HepG2 (cell line): Measurements from ENCODE around the gene NSMF. TPM values are rescaled to one million over a fixed set of nuclear protein-coding genes. Genes with fewer than 3 reads are reported as not detected.

Experiments
- EED ChIP-seq: sonication (generic); formaldehyde crosslinking; IDR thresholded peaks from 2 replicates; pipeline ENCODE4 v1.5.0; 2020; ENCODE audit warnings: mild to moderate bottlenecking, missing genetic modification reagents
- NPAS2 ChIP-seq: sonication (generic); formaldehyde crosslinking; IDR thresholded peaks from 2 replicates; pipeline ENCODE4 v1.8.0; 2022; ENCODE audit warnings: mild to moderate bottlenecking, missing genetic modification reagents, borderline replicate concordance
- PHF21A ChIP-seq: sonication (generic); formaldehyde crosslinking; IDR thresholded peaks from 2 replicates; pipeline ENCODE4 v1.5.0; 2020; ENCODE audit warnings: mild to moderate bottlenecking, missing genetic modification reagents
- RARA ChIP-seq: IDR thresholded peaks from 2 replicates; pipeline ENCODE4 v1.6.1; 2016; ENCODE audit warnings: missing genetic modification reagents, missing compliant biosample characterization
- RBFOX2 ChIP-seq: fragments of 200-400 bp; formaldehyde crosslinking; IDR thresholded peaks from 2 replicates; pipeline ENCODE4 v1.6.1; 2017; ENCODE audit warnings: low read depth, mild to moderate bottlenecking, low read length
- SMAD1 ChIP-seq: sonication (generic); formaldehyde crosslinking; IDR thresholded peaks from 2 replicates; pipeline ENCODE4 v1.4.0; 2020; ENCODE audit warnings: missing genetic modification reagents, low read depth, mild to moderate bottlenecking, borderline replicate concordance
- ZNF567 ChIP-seq: sonication (generic); formaldehyde crosslinking; IDR thresholded peaks from 2 replicates; pipeline ENCODE4 v1.8.1; 2023; ENCODE audit warnings: mild to moderate bottlenecking, missing genetic modification reagents, borderline replicate concordance
- ZNF703 ChIP-seq: sonication (generic); formaldehyde crosslinking; IDR thresholded peaks from 2 replicates; pipeline ENCODE4 v1.5.1; 2020; ENCODE audit warnings: missing genetic modification reagents, mild to moderate bottlenecking, moderate library complexity, borderline replicate concordance
- polyA plus RNA-seq, 8 experiments: library from polyadenylated mRNA; depleted of rRNA in 3 of 8; stranded (reverse) in 7 of 8; unstranded in 1 of 8; fragments of >200 nt; fragmentation: Illumina TruSeq in 4 of 8; extraction: Trizol in 4 of 8; gene quantifications; 2 replicates each; pipeline versions ENCODE4 v1.2.1 to v1.2.3, GENCODE V29; 2011 to 2016; ENCODE audit warnings: low read depth in 4 of 8, missing spikeins in 1 of 8, mixed read lengths in 1 of 8; ENCODE audit not compliant: insufficient read depth in 1 of 8
- total RNA-seq, 5 experiments: library from RNA; depleted of rRNA; stranded (reverse); fragments of >200 nt; fragmentation: Illumina TruSeq; extraction: Trizol; gene quantifications; 2 replicates each; pipeline ENCODE4 v1.2.3, GENCODE V29; 2016; ENCODE audit warnings: low read depth in 1 of 5
- TF ChIP-seq, protein P1 (sequence below): sonication (generic); formaldehyde crosslinking; IDR thresholded peaks from 2 replicates; pipeline ENCODE4 v1.4.0; 2020; ENCODE audit warnings: missing genetic modification reagents
- TF ChIP-seq, protein P2 (sequence below): sonication (generic); formaldehyde crosslinking; IDR thresholded peaks from 2 replicates; pipeline ENCODE4 v1.4.0; 2020; ENCODE audit warnings: missing genetic modification reagents, low read depth, mild to moderate bottlenecking, borderline replicate concordance
- TF ChIP-seq, protein P3 (sequence below): sonication (generic); formaldehyde crosslinking; conservative IDR thresholded peaks from 2 replicates; pipeline ENCODE4 v1.4.0; 2020; ENCODE audit warnings: missing genetic modification reagents
- TF ChIP-seq, protein P4 (sequence below): sonication (generic); formaldehyde crosslinking; IDR thresholded peaks from 2 replicates; pipeline ENCODE4 v1.5.1; 2020; ENCODE audit warnings: missing genetic modification reagents, mild to moderate bottlenecking, borderline replicate concordance
- TF ChIP-seq, protein P5 (sequence below): sonication (generic); formaldehyde crosslinking; conservative IDR thresholded peaks from 2 replicates; pipeline ENCODE4 v1.8.0; 2022; ENCODE audit warnings: low read depth, missing genetic modification reagents

The NSMF gene
- total and polyA plus RNA-seq, 2 of the 13 experiments (the other 11 are each of a cell fraction or from before 2014, with no cell fraction given): 44.3 to 183 TPM

DNA sequence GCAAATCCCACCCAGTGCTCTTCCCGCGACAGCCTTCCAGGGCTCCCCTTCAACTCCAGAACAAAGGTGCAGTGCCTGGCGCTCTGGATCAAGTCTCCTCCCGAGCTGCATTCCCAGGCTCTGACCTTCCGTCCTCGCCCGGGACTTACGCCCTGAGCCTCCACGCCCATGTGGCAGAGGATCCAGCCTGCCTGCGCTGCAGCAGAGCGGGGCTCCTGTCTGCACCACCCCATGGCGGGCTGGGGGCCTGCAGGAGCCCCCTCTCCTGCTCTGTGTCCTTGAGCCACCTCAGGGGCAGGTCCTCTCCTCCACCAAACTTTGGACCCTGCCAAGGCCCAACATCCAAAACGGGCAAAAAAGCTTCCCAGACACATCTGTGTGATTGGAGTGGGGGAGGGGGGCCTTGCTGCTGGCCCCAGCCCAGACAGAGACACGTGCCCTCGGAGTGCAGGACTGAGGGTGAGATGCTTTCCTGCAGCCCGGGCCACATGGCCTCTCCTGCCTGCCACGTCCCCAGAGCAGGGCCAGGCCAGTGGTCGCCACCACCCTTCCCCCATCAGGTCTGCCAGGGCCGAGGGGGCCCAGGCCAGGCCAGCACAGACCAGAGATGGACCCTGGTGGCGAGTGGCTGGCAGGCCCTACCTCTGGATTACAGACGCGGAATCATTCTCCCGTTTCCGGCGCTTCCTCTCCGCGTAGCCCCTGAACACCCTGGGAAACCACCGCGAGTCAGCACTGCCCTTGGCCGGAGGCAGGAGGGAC lies 4.4 kb downstream of the NSMF start (continued):
- TF ChIP-seq, protein P1, sequence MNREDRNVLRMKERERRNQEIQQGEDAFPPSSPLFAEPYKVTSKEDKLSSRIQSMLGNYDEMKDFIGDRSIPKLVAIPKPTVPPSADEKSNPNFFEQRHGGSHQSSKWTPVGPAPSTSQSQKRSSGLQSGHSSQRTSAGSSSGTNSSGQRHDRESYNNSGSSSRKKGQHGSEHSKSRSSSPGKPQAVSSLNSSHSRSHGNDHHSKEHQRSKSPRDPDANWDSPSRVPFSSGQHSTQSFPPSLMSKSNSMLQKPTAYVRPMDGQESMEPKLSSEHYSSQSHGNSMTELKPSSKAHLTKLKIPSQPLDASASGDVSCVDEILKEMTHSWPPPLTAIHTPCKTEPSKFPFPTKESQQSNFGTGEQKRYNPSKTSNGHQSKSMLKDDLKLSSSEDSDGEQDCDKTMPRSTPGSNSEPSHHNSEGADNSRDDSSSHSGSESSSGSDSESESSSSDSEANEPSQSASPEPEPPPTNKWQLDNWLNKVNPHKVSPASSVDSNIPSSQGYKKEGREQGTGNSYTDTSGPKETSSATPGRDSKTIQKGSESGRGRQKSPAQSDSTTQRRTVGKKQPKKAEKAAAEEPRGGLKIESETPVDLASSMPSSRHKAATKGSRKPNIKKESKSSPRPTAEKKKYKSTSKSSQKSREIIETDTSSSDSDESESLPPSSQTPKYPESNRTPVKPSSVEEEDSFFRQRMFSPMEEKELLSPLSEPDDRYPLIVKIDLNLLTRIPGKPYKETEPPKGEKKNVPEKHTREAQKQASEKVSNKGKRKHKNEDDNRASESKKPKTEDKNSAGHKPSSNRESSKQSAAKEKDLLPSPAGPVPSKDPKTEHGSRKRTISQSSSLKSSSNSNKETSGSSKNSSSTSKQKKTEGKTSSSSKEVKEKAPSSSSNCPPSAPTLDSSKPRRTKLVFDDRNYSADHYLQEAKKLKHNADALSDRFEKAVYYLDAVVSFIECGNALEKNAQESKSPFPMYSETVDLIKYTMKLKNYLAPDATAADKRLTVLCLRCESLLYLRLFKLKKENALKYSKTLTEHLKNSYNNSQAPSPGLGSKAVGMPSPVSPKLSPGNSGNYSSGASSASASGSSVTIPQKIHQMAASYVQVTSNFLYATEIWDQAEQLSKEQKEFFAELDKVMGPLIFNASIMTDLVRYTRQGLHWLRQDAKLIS: 0 out of 2 replicates have a peak, but pooled peaks have one; percentile 61
- TF ChIP-seq, protein P2, sequence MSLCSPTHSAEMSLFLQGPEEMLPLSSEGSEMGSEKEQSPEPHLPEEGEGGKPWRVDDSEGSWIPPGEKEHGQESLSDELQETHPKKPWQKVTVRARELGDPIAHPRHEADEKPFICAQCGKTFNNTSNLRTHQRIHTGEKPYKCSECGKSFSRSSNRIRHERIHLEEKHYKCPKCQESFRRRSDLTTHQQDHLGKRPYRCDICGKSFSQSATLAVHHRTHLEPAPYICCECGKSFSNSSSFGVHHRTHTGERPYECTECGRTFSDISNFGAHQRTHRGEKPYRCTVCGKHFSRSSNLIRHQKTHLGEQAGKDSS: peak; percentile 87; the same call in 1 of the 2 replicates
- TF ChIP-seq EED: no peak; the same call in 1 of the 2 replicates
- TF ChIP-seq, protein P3, sequence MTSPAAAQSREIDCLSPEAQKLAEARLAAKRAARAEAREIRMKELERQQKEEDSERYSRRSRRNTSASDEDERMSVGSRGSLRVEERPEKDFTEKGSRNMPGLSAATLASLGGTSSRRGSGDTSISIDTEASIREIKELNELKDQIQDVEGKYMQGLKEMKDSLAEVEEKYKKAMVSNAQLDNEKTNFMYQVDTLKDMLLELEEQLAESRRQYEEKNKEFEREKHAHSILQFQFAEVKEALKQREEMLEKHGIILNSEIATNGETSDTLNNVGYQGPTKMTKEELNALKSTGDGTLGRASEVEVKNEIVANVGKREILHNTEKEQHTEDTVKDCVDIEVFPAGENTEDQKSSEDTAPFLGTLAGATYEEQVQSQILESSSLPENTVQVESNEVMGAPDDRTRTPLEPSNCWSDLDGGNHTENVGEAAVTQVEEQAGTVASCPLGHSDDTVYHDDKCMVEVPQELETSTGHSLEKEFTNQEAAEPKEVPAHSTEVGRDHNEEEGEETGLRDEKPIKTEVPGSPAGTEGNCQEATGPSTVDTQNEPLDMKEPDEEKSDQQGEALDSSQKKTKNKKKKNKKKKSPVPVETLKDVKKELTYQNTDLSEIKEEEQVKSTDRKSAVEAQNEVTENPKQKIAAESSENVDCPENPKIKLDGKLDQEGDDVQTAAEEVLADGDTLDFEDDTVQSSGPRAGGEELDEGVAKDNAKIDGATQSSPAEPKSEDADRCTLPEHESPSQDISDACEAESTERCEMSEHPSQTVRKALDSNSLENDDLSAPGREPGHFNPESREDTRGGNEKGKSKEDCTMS: no peak
- TF ChIP-seq ZNF567 (CRISPR knock-in tag): peak; percentile 68; the same call in 1 of the 2 replicates
- TF ChIP-seq, protein P4, sequence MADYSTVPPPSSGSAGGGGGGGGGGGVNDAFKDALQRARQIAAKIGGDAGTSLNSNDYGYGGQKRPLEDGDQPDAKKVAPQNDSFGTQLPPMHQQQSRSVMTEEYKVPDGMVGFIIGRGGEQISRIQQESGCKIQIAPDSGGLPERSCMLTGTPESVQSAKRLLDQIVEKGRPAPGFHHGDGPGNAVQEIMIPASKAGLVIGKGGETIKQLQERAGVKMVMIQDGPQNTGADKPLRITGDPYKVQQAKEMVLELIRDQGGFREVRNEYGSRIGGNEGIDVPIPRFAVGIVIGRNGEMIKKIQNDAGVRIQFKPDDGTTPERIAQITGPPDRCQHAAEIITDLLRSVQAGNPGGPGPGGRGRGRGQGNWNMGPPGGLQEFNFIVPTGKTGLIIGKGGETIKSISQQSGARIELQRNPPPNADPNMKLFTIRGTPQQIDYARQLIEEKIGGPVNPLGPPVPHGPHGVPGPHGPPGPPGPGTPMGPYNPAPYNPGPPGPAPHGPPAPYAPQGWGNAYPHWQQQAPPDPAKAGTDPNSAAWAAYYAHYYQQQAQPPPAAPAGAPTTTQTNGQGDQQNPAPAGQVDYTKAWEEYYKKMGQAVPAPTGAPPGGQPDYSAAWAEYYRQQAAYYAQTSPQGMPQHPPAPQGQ (CRISPR knock-in tag): no peak
- TF ChIP-seq RBFOX2: peak; percentile 31; the same call in 1 of the 2 replicates
- TF ChIP-seq RARA (CRISPR knock-in tag): no peak; the same call in 1 of the 2 replicates
- peak; percentile 82; the same call in 1 of the 2 replicates for TF ChIP-seq ZNF703 (CRISPR knock-in tag)
- TF ChIP-seq SMAD1: 0 out of 2 replicates have a peak, but pooled peaks have one; percentile 74
- TF ChIP-seq, protein P5, sequence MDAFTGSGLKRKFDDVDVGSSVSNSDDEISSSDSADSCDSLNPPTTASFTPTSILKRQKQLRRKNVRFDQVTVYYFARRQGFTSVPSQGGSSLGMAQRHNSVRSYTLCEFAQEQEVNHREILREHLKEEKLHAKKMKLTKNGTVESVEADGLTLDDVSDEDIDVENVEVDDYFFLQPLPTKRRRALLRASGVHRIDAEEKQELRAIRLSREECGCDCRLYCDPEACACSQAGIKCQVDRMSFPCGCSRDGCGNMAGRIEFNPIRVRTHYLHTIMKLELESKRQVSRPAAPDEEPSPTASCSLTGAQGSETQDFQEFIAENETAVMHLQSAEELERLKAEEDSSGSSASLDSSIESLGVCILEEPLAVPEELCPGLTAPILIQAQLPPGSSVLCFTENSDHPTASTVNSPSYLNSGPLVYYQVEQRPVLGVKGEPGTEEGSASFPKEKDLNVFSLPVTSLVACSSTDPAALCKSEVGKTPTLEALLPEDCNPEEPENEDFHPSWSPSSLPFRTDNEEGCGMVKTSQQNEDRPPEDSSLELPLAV (CRISPR knock-in tag): no peak
- peak; percentile 92 for TF ChIP-seq PHF21A (CRISPR knock-in tag)
- no peak for TF ChIP-seq NPAS2 (CRISPR knock-in tag)
